WTC11 (cell line): ENCODE results near the gene FLT3. TPM values are rescaled to one million over a fixed set of nuclear protein-coding genes. Genes with fewer than 3 reads are reported as not detected.

Experiments used
- ATAC-seq: fragments of 200-7000 bp; cut with Tn5 transposase; 2 replicates; pipeline ENCODE4 v1.10.0; 2021; ENCODE audit warnings: mild to moderate bottlenecking, moderate library complexity
- CTCF ChIA-PET: fragments of 300-600 bp; sonication (Branson Sonifier 250); formaldehyde crosslinking; loops from one replicate; lab custom pipeline; 2021; ENCODE audit warnings: antibody characterized with exemption; lab: Charles Lee
- POLR2A ChIA-PET: fragments of 350-600 bp; sonication (Branson Sonifier 250); formaldehyde crosslinking; loops from one replicate; lab custom pipeline; 2021; ENCODE audit warnings: antibody characterized with exemption; lab: Charles Lee
- DNase-seq: peaks from one replicate; pipeline ENCODE4 v3.0.0; 2021; ENCODE audit warnings: low spot score
- H3K27ac Mint-ChIP-seq: 2 replicates; pipeline ENCODE4 v1.8.0; 2021; ENCODE audit warnings: mixed read lengths
- H3K27me3 Mint-ChIP-seq: 2 replicates; pipeline ENCODE4 v1.8.0; 2021; ENCODE audit warnings: low read depth, mild to moderate bottlenecking, moderate library complexity, mixed read lengths
- H3K36me3 Mint-ChIP-seq: 2 replicates; pipeline ENCODE4 v1.8.0; 2021; ENCODE audit warnings: mixed read lengths
- H3K4me1 Mint-ChIP-seq: 2 replicates; pipeline ENCODE4 v1.8.0; 2022; ENCODE audit warnings: mixed read lengths
- H3K4me3 Mint-ChIP-seq: 2 replicates; pipeline ENCODE4 v1.8.0; 2021; ENCODE audit warnings: mild to moderate bottlenecking, moderate library complexity, mixed read lengths
- H3K9me3 Mint-ChIP-seq: 2 replicates; pipeline ENCODE4 v1.8.0; 2021; ENCODE audit warnings: mixed read lengths
- ARID4B ChIP-seq: sonication (generic); formaldehyde crosslinking; IDR thresholded peaks from 2 replicates; pipeline ENCODE4 v1.8.0; 2023; ENCODE audit warnings: missing genetic modification reagents, mild to moderate bottlenecking, borderline replicate concordance
- ATF6 ChIP-seq: sonication (generic); formaldehyde crosslinking; IDR thresholded peaks from 2 replicates; pipeline ENCODE4 v1.8.1; 2023; ENCODE audit warnings: mild to moderate bottlenecking, missing genetic modification reagents
- CTCF ChIP-seq: fragments of 200-600 bp; IDR thresholded peaks from 2 replicates; pipeline ENCODE4 v1.8.0; 2022; ENCODE audit warnings: antibody characterized with exemption
- FOXP1 ChIP-seq: sonication (generic); formaldehyde crosslinking; IDR thresholded peaks from 2 replicates; pipeline ENCODE4 v1.8.0; 2022; ENCODE audit warnings: missing genetic modification reagents, mild to moderate bottlenecking, moderate library complexity, borderline replicate concordance
- IRF2 ChIP-seq: sonication (generic); formaldehyde crosslinking; IDR thresholded peaks from 2 replicates; pipeline ENCODE4 v1.8.0; 2022; ENCODE audit warnings: low read depth, missing genetic modification reagents, borderline replicate concordance
- KAT7 ChIP-seq: sonication (generic); formaldehyde crosslinking; IDR thresholded peaks from 2 replicates; pipeline ENCODE4 v1.8.1; 2023; ENCODE audit warnings: missing genetic modification reagents, mild to moderate bottlenecking, borderline replicate concordance
- MLX ChIP-seq: sonication (generic); formaldehyde crosslinking; IDR thresholded peaks from 2 replicates; pipeline ENCODE4 v1.8.1; 2023; ENCODE audit warnings: mild to moderate bottlenecking, missing genetic modification reagents, moderate library complexity
- MYBL2 ChIP-seq: sonication (generic); formaldehyde crosslinking; IDR thresholded peaks from 2 replicates; pipeline ENCODE4 v1.8.1; 2023; ENCODE audit warnings: mild to moderate bottlenecking, moderate library complexity, missing genetic modification reagents
- STAT6 ChIP-seq: sonication (generic); formaldehyde crosslinking; conservative IDR thresholded peaks from 2 replicates; pipeline ENCODE4 v1.8.1; 2023; ENCODE audit warnings: mild to moderate bottlenecking, low read depth, missing genetic modification reagents, moderate library complexity
- ZNF263 ChIP-seq: sonication (generic); formaldehyde crosslinking; IDR thresholded peaks from 2 replicates; pipeline ENCODE4 v1.8.1; 2022; ENCODE audit warnings: low read depth, mild to moderate bottlenecking, moderate library complexity, missing genetic modification reagents
- ZNF532 ChIP-seq: fragments of 250-450 bp; sonication (Bioruptor Pico); IDR thresholded peaks from 2 replicates; pipeline ENCODE4 v1.9.0; 2021; ENCODE audit warnings: mild to moderate bottlenecking, borderline replicate concordance
- ZSCAN18 ChIP-seq: fragments of 250-450 bp; sonication (Bioruptor Pico); IDR thresholded peaks from 2 replicates; pipeline ENCODE4 v2.1.2; 2022; ENCODE audit warnings: mild to moderate bottlenecking, moderate library complexity
- total RNA-seq: library from RNA; stranded (reverse); gene quantifications from 3 replicates; pipeline ENCODE4 v1.2.3, GENCODE V29; 2021

The FLT3 gene
- total RNA-seq, 1 experiment from 2014 or later: 0.15 TPM

- peaks cover 8% of the 10 kb centered on the region for H3K4me1 Mint-ChIP-seq
- no peaks in the 10 kb centered on the region for H3K9me3 Mint-ChIP-seq
- 0 out of 2 replicates have a peak, but pooled peaks have one; percentile 22 for TF ChIP-seq CTCF
- TF ChIP-seq ZSCAN18 (CRISPR knock-in tag): no peak
- TF ChIP-seq, all 79 proteins: peak for 1
- no peaks in the 10 kb centered on the region for H3K36me3 Mint-ChIP-seq
- ChIA-PET POLR2A (no interaction called here), CTCF (interaction anchor here (0.5 to 1.8 kb wide), 6 partner anchors 9 to 517 kb away, joined by 3 to 8 read pairs (median 6); partner anchors contain the start of gene URAD)
- H3K4me3 Mint-ChIP-seq: no peak overlapping the region
- peaks cover 2% of the 10 kb centered on the region; the same call in 1 of the 2 replicates for H3K27me3 Mint-ChIP-seq
- H3K27ac Mint-ChIP-seq: peak overlapping the region; percentile 58
- ATAC-seq: peak; percentile 89
- DNase-seq: peak; percentile 76
Measured at GRCh38 chr13:27997904-27998522, 102.4 kb downstream of the FLT3 start.

GRCh38 chr13:27991881-27992280 is 108.5 kb downstream of the FLT3 start:
- no peaks in the 10 kb centered on the region for H3K9me3 Mint-ChIP-seq
- no peak overlapping the region for H3K27ac Mint-ChIP-seq
- H3K4me1 Mint-ChIP-seq: no peaks in the 10 kb centered on the region
- no peak overlapping the region for H3K4me3 Mint-ChIP-seq
- DNase-seq (no peak), ATAC-seq (no peak)
- H3K36me3 Mint-ChIP-seq: no peaks in the 10 kb centered on the region
- ChIA-PET CTCF (interaction anchor here (1.2 kb wide), 1 partner anchor 38 kb away, joined by 3 read pairs; no protein-coding TSS in a partner anchor), POLR2A (no interaction called here)
- H3K27me3 Mint-ChIP-seq: peaks cover 20% of the 10 kb centered on the region
- TF ChIP-seq ZNF263 (CRISPR knock-in tag) (no peak), FOXP1 (CRISPR knock-in tag) (no peak), MLX (no peak), KAT7 (CRISPR knock-in tag) (no peak), IRF2 (no peak), ARID4B (CRISPR knock-in tag) (no peak), MYBL2 (no peak), ATF6 (CRISPR knock-in tag) (no peak), ZNF532 (CRISPR knock-in tag) (no peak), STAT6 (no peak)
